GM12864 (cell line): ENCODE data around the gene OR10A2.
"Not testable (repeated sequence)": the region's sequence is repeated elsewhere in the genome, so short reads cannot be mapped to it uniquely, and the experiment has no call there.

Experiments used
- DNase-seq: peaks from one replicate; pipeline ENCODE4 v3.0.0-alpha.2; 2011; ENCODE audit warnings: low read depth
- H3K4me3 ChIP-seq: 2 replicates; pipeline ENCODE4 v1.5.1; 2011; ENCODE audit warnings: mild to moderate bottlenecking, low read depth, low read length, control low read depth
- TF ChIP-seq, protein P1 (sequence below): IDR thresholded peaks from 2 replicates; pipeline ENCODE4 v1.5.1; 2011; ENCODE audit warnings: low read depth, mild to moderate bottlenecking, moderate library complexity, low read length, control low read depth, inconsistent platforms; ENCODE audit errors: missing control alignments

The OR10A2 gene

DNA sequence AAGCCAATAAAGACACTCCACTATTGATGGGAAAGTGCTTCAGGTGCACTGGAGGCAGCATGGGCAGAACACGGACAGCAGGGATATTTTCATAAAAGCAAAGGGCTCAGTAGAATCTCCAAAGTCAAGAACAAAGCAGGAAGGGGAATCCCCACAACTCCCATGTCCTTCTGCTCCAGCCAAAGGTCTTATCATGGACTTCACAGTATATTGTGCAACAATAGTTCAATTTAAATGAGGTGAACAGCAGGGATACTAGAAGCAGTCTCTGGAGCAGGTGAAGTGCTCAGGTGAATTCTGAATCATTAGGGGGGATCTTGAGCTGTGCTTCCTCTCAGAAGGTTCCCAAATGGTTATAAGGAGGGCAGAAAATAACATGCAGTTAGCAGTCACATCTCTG, 36.1 kb downstream of the OR10A2 start:
- TF ChIP-seq, protein P1, sequence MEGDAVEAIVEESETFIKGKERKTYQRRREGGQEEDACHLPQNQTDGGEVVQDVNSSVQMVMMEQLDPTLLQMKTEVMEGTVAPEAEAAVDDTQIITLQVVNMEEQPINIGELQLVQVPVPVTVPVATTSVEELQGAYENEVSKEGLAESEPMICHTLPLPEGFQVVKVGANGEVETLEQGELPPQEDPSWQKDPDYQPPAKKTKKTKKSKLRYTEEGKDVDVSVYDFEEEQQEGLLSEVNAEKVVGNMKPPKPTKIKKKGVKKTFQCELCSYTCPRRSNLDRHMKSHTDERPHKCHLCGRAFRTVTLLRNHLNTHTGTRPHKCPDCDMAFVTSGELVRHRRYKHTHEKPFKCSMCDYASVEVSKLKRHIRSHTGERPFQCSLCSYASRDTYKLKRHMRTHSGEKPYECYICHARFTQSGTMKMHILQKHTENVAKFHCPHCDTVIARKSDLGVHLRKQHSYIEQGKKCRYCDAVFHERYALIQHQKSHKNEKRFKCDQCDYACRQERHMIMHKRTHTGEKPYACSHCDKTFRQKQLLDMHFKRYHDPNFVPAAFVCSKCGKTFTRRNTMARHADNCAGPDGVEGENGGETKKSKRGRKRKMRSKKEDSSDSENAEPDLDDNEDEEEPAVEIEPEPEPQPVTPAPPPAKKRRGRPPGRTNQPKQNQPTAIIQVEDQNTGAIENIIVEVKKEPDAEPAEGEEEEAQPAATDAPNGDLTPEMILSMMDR, result no peak
- no peak overlapping the region for H3K4me3 ChIP-seq
- DNase-seq, result no peak

DNA sequence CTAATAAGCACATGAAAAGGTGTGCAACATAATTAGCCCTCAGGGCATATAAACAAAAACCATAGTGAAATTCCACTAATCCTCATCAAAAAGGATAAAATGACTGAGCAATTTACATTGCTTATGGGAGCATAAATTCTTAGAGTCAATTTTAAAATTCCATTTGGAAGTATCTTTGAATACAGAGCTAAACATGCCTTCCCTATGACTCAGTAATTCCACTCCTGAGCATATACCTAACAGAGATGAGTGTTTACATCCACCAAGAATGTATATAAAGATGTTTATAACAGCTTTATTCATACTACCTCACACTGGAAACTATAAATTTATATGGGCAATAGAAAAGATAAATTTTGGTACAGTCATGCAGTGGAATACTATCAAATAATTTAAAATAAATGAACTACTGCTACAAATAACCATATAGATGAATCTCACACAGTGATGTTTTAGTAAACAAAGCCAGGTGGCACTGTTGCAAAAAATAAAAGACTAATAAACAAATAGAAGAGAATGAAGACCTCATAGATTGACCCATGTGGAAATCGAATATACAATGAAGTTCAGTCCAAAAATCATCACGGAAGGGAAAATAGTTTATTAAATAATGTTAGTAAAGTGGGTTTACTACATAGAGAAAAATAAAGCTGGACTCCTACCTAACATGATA, 37.6 kb downstream of the OR10A2 start:
- TF ChIP-seq, protein P1, result peak; percentile 15
- no peak overlapping the region for H3K4me3 ChIP-seq
- no peak for DNase-seq

DNA sequence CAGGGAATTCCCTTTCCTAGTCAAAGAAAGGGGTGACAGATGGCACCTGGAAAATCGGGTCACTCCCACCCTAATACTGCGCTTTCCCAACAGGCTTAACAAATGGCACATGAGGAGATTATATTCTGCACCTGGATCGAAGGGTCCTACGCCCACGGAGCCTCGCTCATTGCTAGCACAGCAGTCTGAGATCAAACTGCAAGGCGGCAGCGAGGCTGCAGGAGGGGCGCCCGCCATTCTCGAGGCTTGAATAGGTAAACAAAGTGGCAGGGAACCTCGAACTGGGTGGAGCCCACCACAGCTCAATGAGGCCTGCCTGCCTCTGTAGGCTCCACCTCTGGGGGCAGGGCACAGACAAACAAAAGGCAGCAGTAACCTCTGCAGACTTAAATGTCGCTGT, 41.9 kb downstream of the OR10A2 start:
- H3K4me3 ChIP-seq, DNase-seq: not testable (repeated sequence)

DNA sequence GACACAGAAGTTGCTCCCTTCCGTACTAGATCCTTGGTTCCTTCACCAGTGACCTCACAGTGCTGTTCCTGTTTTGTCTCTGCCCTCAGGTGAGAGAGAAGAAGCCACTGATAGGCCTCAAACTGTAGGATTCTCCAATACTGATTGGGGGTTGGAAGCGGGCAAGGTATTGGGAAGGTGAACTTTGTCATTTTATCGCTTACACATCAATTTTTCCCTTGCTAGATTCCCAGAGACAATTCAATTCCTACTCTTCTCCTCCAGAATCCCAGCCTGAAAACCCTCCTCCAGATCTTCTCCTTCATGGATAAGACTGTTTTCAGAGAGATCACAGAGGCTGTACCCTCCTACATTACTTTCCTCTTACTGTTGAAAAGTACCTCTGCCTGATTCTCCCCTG, 48.5 kb downstream of the OR10A2 start:
- no peak for DNase-seq
- TF ChIP-seq, protein P1, result no peak
- no peak overlapping the region for H3K4me3 ChIP-seq

DNA sequence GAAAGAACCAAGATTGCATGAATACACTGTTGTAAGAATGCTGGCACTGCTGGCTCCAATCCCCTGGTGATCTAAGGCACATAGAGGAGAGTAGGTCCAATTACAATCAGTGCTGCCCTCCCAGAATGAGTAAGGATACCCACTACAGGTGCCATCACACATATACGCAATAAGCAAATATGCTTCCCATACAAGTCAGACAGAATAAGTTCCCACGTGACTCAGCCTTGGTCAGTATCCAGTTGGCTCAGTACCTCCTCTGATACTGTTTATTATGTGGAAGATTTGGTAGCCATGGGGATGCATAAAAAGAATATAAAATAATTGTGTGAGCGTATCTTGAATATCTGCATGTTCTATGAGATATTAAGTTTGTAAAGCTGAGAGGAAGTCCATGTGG, 49.1 kb downstream of the OR10A2 start:
- no peak overlapping the region for H3K4me3 ChIP-seq
- DNase-seq, result no peak
- TF ChIP-seq, protein P1, result no peak

DNA sequence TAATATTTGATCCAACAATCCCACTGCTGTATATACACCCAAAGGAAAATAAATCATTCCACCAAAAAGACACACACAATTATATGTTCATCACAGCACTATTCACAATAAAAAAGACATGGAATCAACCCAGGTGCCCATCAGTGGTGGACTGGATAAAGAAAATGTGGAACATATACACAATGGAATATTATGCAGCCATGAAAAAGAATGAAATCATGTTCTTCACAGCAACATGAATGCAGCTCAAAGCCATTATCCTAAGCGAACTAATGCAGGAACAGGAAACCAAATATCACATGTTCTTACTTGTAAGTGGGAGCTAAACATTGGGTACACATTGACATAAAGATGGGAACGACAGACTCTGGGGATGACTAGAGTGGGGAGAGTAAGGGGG, 56.8 kb downstream of the OR10A2 start:
- DNase-seq, result no peak
- TF ChIP-seq, protein P1, result no peak
- no peak overlapping the region for H3K4me3 ChIP-seq

DNA sequence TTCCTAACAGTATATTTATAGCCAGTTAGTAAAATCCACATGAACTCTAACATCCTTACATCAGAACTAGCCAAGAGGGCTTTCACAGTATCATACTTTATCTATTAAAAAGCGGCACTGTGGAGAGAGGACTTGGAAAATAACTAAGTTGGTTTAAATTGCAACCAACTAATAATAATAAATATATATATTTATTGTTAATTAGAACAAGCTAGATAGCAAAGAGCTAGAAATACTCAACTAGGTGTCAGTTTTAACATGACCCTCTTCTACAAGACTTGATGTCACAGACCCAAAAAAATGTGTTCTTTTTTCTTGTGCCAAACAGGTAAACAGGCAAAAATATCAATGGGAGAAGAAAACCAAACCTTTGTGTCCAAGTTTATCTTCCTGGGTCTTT, 57.8 kb downstream of the OR10A2 start, which contains the start of gene OR2D3:
Gene OR2D3 (plus strand): TSS at position 301 of the 400 bp plus-strand sequence. CDS start 0 bp downstream, at position 301.
- H3K4me3 ChIP-seq, result no peak within 1 kb of the TSS
- TF ChIP-seq, protein P1, result no peak
- DNase-seq, result no peak
